Measurements from ENCODE around the gene PITPNB. TPM values are rescaled to one million over a fixed set of nuclear protein-coding genes. Genes with fewer than 3 reads are reported as not detected.

Gene PITPNB
- total and polyA plus RNA-seq, 2 experiments from 2014 or later: 50.9 to 56.0 TPM

- Mint-ChIP-seq H3K27ac (no peak overlapping the region), H3K27me3 (ENCODE audit: insufficient read depth, low read depth, poor library complexity) (peaks cover 41% of the 10 kb centered on the region)
These were observed 113.2 kb downstream of the PITPNB start for GRCh38 chr22:27805841-27806240.

More at GRCh38 chr22:27805841-27806240, 113.2 kb downstream of the PITPNB start:
- TF ChIP-seq JUNB (IDR thresholded peaks at IDR 0.05; ENCODE audit: unreplicated experiment) (no peak), EZH2phosphoT487 (IDR thresholded peaks at IDR 0.05; ENCODE audit: unreplicated experiment) (no peak), STAT1 (IDR thresholded peaks at IDR 0.05; ENCODE audit: unreplicated experiment) (no peak), REST (IDR thresholded peaks at IDR 0.05; ENCODE audit: unreplicated experiment) (no peak), POLR2AphosphoS5 (IDR thresholded peaks at IDR 0.05; ENCODE audit: low read depth) (no peak), ETS1 (IDR thresholded peaks at IDR 0.05) (no peak), CREB1 (CRISPR knock-in tag; IDR thresholded peaks at IDR 0.05; ENCODE audit: low read depth) (no peak), EZH2 (IDR thresholded peaks at IDR 0.05; ENCODE audit: low read depth, unreplicated experiment) (no peak), ZNF331 (CRISPR knock-in tag; IDR thresholded peaks at IDR 0.05; ENCODE audit: low read depth) (no peak), ZNF114 (CRISPR knock-in tag; IDR thresholded peaks at IDR 0.05) (no peak)
- TF ChIP-seq, protein P1, sequence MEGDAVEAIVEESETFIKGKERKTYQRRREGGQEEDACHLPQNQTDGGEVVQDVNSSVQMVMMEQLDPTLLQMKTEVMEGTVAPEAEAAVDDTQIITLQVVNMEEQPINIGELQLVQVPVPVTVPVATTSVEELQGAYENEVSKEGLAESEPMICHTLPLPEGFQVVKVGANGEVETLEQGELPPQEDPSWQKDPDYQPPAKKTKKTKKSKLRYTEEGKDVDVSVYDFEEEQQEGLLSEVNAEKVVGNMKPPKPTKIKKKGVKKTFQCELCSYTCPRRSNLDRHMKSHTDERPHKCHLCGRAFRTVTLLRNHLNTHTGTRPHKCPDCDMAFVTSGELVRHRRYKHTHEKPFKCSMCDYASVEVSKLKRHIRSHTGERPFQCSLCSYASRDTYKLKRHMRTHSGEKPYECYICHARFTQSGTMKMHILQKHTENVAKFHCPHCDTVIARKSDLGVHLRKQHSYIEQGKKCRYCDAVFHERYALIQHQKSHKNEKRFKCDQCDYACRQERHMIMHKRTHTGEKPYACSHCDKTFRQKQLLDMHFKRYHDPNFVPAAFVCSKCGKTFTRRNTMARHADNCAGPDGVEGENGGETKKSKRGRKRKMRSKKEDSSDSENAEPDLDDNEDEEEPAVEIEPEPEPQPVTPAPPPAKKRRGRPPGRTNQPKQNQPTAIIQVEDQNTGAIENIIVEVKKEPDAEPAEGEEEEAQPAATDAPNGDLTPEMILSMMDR (conservative IDR thresholded peaks at IDR 0.05; ENCODE audit: low read depth in 2 of 2): no peak
- TF ChIP-seq, protein P2, sequence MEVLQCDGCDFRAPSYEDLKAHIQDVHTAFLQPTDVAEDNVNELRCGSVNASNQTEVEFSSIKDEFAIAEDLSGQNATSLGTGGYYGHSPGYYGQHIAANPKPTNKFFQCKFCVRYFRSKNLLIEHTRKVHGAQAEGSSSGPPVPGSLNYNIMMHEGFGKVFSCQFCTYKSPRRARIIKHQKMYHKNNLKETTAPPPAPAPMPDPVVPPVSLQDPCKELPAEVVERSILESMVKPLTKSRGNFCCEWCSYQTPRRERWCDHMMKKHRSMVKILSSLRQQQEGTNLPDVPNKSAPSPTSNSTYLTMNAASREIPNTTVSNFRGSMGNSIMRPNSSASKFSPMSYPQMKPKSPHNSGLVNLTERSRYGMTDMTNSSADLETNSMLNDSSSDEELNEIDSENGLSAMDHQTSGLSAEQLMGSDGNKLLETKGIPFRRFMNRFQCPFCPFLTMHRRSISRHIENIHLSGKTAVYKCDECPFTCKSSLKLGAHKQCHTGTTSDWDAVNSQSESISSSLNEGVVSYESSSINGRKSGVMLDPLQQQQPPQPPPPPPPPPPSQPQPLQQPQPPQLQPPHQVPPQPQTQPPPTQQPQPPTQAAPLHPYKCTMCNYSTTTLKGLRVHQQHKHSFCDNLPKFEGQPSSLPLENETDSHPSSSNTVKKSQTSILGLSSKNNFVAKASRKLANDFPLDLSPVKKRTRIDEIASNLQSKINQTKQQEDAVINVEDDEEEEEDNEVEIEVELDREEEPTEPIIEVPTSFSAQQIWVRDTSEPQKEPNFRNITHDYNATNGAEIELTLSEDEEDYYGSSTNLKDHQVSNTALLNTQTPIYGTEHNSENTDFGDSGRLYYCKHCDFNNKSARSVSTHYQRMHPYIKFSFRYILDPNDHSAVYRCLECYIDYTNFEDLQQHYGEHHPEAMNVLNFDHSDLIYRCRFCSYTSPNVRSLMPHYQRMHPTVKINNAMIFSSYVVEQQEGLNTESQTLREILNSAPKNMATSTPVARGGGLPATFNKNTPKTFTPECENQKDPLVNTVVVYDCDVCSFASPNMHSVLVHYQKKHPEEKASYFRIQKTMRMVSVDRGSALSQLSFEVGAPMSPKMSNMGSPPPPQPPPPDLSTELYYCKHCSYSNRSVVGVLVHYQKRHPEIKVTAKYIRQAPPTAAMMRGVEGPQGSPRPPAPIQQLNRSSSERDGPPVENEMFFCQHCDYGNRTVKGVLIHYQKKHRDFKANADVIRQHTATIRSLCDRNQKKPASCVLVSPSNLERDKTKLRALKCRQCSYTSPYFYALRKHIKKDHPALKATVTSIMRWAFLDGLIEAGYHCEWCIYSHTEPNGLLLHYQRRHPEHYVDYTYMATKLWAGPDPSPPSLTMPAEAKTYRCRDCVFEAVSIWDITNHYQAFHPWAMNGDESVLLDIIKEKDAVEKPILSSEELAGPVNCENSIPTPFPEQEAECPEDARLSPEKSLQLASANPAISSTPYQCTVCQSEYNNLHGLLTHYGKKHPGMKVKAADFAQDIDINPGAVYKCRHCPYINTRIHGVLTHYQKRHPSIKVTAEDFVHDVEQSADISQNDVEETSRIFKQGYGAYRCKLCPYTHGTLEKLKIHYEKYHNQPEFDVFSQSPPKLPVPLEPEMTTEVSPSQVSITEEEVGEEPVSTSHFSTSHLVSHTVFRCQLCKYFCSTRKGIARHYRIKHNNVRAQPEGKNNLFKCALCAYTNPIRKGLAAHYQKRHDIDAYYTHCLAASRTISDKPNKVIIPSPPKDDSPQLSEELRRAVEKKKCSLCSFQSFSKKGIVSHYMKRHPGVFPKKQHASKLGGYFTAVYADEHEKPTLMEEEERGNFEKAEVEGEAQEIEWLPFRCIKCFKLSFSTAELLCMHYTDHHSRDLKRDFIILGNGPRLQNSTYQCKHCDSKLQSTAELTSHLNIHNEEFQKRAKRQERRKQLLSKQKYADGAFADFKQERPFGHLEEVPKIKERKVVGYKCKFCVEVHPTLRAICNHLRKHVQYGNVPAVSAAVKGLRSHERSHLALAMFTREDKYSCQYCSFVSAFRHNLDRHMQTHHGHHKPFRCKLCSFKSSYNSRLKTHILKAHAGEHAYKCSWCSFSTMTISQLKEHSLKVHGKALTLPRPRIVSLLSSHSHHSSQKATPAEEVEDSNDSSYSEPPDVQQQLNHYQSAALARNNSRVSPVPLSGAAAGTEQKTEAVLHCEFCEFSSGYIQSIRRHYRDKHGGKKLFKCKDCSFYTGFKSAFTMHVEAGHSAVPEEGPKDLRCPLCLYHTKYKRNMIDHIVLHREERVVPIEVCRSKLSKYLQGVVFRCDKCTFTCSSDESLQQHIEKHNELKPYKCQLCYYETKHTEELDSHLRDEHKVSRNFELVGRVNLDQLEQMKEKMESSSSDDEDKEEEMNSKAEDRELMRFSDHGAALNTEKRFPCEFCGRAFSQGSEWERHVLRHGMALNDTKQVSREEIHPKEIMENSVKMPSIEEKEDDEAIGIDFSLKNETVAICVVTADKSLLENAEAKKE (CRISPR knock-in tag; IDR thresholded peaks at IDR 0.05): no peak
- Histone ChIP-seq H3K4me3 (no peak overlapping the region), H3K36me3 (ENCODE audit: insufficient read depth) (no peaks in the 10 kb centered on the region; the same call in 1 of the 2 replicates), H3K27me3 (ENCODE audit: insufficient read depth) (peaks cover 39% of the 10 kb centered on the region), H3K4me2 (no peak overlapping the region), H3K4me1 (ENCODE audit: insufficient read depth) (peaks cover 27% of the 10 kb centered on the region), H3K27ac (ENCODE audit: low read depth) (no peak overlapping the region), H2AFZ (no peak overlapping the region), H3K79me2 (replicated peaks; ENCODE audit: insufficient read depth) (no peaks in the 10 kb centered on the region), H3K9me2 (ENCODE audit: insufficient read depth) (no peaks in the 10 kb centered on the region), H3F3A (replicated peaks; ENCODE audit: low read depth) (no peaks in the 10 kb centered on the region), H4K20me1 (replicated peaks; ENCODE audit: insufficient read depth) (no peaks in the 10 kb centered on the region)
- peaks cover 33% of the 10 kb centered on the region for H3K4me1 Mint-ChIP-seq
- ATAC-seq (no peak), DNase-seq (ENCODE audit: low spot score) (no peak)
- no peaks in the 10 kb centered on the region for H3K9me3 Mint-ChIP-seq
- H3K36me3 Mint-ChIP-seq (ENCODE audit: low read depth): no peaks in the 10 kb centered on the region; the same call in 2 of the 3 replicates
- H3K4me3 Mint-ChIP-seq: no peak overlapping the region
